GM18873 (cell line): Measurements from ENCODE around the gene DROSHA.
A peak's percentile ranks its signal among the peaks of the same experiment; 100 is the strongest.
"Not testable (repeated sequence)": the region's sequence is repeated elsewhere in the genome, so short reads cannot be mapped to it uniquely, and the experiment has no call there.

Source experiments
- ATAC-seq: cut with Tn5 transposase; IDR thresholded peaks from one replicate; pipeline ENCODE4 v1.9.1; 2021; ENCODE audit warnings: mild to moderate bottlenecking, moderate library complexity, moderate number of reproducible peaks; ENCODE audit not compliant: unreplicated experiment, low FRiP score

DROSHA gene

GRCh38 chr5:31390256-31390655, 141.6 kb downstream of the DROSHA start:
- no peak for ATAC-seq

GRCh38 chr5:31385774-31386537, 145.9 kb downstream of the DROSHA start:
- ATAC-seq, result no peak

GRCh38 chr5:31383734-31384133, 148.2 kb downstream of the DROSHA start:
- no peak for ATAC-seq

DNA sequence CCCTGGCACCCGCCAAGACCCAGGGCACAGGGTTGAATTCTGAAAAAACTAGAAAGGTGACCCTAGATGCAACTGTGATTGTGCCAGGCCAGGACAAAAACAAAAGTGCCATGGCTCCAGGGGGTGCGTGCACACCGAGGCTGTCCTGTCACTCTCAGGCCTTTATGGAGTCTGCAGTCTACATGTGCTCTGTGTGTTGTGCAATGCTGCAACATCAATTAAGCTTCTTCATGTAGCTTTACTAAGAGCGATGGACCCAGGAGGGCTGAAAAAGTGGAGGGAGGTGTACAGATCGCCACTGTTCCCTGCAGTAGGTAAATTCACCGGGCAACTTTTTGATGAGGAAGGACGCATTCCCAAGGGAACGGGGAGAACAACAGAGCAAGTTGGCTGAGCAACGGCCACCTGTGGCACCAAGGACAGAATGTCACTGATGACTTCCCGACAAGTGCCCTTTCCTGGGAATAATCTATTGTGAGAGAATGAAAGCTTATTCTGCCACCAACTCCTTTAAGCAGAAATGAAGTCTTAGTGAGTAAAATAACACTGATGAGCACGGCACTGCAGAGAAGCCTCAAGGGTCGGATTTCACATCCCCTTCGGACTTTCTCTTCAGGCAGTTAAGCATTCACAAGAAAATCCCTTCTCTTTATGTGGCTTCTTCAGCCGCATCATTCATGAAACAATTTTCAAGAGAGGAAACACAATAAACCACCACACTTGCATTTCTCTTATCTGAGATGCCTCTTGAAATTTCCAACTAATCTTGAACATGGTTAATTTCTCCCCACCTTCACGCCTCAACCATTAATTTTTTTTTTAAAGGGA, 149.6 kb downstream of the DROSHA start:
- ATAC-seq, result peak; percentile 82

DNA sequence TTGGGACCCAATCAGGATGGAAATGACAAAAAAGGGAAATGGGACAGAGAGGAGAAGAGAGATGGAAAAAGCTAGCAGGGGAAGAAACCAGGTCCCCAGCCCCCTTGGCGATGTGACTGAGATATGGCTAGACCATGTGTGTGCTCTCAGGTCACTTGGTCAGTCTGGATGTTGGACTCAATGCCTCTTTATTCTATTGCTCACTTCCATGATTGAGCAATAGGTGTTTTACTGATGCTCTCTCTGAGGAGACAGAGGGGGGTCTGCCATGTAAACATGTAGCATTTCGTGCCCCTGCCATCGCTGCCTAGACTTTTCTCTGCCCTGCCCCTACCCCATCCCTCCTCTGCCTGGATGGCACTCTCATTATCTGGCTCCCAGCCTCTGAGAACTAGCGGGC, 150.6 kb downstream of the DROSHA start:
- ATAC-seq, result no peak

- no peak for ATAC-seq
Observed at GRCh38 chr5:31380049-31380448, 151.8 kb downstream of the DROSHA start.

DNA sequence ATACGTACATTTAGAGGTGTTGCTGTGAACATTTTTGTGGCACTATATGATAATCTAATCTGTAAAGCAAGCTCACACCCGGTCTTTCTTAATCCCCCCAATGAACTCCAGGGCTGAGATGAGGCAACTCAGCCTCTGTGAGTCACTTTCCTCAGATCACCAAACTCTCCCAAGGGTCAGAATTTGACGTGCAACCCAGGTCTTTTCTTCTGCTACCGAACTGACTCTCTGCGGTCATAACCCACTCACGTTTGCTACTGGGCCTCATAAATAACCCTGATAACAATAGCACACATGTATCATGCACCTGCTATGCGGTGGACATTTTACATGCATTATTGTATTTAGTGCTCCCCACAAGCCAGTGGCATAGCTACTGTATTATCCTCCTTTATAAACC, 153.1 kb downstream of the DROSHA start:
- ATAC-seq, result no peak

GRCh38 chr5:31378136-31378535, 153.8 kb downstream of the DROSHA start:
- no peak for ATAC-seq

DNA sequence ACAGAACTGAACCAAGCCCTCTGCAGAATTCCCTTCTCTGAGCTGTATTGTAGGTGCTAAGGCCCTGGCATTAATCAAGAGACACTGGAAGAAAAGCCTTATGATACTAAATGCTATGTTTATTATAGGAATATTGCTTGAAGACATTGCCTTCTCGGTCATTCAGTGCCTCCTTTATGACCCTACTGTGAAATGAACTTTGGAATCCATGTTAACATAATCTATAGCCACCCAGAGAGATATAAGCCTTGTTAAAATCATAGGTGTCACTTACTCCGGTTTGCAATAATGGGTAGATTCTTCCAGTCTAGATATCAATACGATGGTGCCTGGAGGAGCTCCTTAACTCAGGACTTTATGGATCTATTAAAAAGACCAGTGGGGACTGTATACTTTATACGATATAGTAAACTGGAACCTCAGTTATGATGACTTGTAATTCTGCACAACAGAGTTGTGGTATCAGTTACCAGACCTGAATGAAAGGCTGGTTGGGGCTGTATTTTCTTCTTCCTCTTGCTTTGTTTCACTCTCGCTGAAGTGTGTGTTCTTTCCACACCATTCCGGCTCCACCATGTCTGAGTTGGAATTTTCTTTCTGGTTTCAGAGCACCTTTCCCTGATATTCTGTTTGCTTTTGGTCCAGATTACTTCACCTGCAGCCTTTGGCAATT, 154.5 kb downstream of the DROSHA start:
- ATAC-seq, result no peak

- no peak for ATAC-seq
Observed at GRCh38 chr5:31375999-31376720, 155.7 kb downstream of the DROSHA start.

DNA sequence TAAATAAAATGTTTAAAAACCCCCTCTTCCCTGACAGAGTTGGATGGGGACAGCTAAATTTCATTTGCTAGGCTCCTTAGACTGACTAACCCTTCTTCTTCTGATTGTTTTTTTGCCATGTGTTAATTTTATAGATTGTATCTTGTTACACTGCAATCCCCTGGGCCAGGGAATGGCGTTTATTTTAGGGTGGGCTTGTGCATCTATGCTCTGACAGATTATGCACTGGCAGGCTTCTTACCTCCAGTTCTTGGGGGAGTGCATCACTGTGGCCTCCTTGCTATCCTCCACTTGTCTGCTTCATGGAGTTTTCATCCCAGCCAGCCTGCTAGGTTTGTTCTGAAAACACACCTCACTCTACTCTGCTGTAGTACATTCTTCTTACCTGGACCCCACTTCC, 159.8 kb downstream of the DROSHA start:
- ATAC-seq, result no peak

DNA sequence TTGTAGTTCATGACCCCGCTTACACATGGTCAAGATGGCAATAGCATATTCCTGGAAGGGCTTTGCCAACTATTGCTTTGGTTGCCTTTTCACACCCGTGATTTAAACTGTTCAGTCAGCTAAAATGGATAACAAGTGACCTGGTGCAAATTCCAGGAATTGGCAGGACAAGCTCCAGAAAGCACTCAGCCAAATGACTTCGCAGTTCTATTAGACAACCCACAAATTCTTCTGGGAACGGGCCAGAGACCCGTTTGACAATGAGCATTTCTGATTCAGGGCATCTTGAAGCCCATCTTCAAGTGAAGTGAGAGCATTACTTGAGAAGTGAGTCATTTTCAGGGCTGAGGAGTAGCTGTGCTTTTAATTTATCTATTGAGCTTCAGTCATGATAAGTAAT, 165.0 kb downstream of the DROSHA start:
- no peak for ATAC-seq

GRCh38 chr5:31365776-31366175, 166.1 kb downstream of the DROSHA start:
- no peak for ATAC-seq

DNA sequence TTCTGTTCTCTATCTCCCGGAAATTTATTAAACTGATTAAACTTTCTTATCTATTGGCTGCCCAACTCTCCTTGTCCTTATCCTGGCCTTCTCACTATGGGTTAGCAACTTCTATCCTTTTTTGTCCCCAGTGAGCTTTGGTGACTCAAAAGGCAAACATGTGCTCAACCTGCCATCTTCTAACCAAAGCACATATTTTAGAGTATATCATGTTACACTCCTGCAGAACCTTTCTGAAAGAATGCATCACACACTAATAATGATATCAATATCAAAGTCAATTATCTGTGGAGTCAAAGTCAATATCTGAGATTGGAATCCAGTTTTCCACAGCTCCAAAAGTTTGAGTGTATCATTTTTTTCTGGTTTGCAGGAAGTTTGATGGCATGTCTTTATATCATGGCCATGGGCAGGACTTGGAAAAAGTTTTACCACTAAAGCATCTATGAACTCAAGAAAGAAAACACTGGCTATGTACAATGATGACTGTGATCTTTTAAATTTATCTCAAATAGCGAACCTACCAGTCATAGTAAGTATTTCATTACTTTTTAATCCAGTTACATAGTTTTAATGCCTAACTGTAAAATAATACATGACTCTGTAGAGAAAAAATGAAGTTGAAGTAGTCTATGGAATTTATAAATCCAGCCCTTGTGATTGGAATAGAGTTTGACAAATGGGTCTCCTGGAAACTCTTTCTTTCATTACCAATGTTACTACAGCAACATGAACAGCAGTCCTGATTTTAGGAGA, 166.8 kb downstream of the DROSHA start:
- no peak for ATAC-seq

DNA sequence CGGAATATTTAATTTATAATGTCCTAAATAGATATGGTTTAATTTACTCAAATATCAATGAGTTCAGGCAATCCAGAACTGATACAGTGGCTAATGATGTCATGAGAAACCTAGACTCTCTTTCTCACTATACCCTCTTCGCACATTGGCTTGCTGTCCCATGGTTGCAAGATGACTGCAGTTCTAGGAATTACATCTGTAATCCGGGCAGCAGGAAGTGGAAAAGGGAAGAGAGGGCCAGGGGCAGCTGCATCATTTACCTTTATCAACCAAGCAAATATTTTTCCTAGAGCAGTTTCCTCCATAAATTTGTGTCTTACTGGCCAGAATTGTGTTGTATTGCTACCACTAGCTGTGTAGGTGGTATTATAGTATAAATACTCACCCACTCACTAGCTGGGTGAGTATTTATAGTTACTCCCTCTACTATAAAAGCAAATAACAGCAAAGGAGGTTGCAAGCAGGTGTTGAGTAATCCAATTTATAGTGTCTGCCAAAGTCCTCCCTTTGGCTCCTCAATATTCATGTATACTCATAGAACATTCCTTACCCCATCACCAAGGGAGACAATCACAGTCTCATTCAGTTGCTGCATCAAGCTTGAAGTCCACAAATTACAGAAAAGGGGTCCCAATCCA, 168.8 kb downstream of the DROSHA start:
- ATAC-seq, result no peak

DNA sequence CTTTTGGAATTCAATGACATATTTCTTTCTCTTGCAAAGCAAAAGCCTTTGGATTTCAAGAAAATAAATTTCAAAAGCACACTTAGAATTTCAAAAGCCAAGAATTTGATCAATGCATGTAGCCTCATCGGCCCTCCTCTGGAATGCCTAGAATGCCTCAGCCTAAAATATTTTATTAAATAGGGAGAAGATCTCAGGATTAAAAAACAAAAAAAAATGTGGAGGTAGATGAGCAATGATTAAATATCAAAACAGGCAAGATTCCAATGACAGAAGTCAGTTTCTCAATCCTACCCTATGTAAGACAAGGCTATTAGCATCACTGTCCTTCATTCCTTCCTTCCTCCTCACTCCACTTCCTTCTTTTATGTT, 169.4 kb downstream of the DROSHA start:
- ATAC-seq, result no peak

GRCh38 chr5:31361704-31362528, 170.0 kb downstream of the DROSHA start:
- not testable (repeated sequence) for ATAC-seq

DNA sequence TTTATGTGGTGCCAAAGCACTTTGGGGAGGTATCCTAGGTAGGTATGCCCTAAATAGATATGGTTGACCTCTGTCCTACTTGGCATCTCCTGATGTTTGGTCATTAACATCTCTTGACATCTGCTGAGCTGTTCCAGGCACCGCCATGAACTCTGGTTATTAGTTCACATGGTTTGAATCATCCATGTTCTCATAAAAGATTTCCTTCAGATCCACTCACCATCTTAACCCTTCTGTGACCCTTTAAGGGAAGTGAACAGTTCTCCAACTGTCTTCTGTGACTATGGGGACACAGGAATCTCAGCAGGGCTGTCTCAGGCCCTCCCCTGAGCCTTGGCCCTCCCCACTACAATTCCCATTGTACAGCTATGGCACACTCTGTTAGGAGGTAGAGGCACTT, 170.7 kb downstream of the DROSHA start:
- no peak for ATAC-seq

DNA sequence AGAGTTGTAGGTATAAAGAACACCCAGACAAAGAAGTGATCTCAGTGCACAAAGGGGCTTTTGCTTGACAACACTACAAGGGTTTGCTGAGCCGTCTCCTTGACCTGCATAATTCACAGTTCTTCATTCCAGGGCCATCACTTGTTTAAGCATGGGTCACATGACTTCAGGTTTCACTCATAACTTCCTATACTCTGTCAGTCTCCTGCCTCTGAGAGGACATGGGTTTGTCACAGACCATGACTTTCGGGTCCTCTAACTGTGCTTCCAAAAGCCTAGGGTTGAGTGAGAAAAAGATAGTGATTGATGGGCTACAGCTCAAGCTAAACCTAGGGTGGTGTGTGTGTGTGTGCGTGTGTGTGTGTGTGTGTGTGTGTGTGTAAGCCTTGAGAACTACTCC, 172.1 kb downstream of the DROSHA start:
- no peak for ATAC-seq
